ENCODE results near the gene TTC34. TPM values are rescaled to one million over a fixed set of nuclear protein-coding genes. Genes with fewer than 3 reads are reported as not detected.

Gene TTC34
- total and polyA plus RNA-seq, 2 of the 13 experiments (the other 11 are each of a cell fraction or from before 2014, with no cell fraction given) = 0.07 to 0.11 TPM

DNA sequence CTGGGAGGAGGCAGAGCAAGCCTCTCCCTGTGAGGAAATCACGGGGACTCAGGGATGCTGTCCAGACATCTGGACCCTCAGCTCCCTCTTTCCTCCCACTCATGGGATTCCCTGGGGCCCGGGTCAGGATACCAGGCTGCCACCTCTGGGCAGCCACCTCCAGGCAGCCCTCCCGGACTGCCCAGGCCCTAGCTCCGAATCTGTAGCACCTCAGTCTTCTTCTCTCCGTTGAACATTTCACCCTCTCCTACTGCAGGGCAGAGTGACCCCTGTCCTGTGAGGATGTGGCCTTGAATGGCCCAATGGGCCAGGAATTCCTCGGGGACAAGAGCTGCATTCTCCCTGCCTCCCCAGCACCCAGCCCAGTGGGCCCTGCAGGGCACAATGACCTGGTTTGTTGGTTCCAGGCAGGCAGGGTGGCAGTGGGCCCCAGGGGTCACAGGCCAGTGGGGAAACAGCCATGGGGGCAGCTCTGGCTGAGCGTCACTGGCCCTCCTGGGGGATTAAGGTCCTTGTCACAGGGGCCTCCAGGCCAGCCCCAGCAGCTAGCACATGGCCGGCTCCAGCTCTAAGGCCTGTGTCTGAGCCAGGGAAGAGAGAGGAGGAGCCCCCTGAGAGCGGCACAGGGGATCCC lies 9.5 kb upstream of the TTC34 start (continued):
- TF ChIP-seq, protein P1, sequence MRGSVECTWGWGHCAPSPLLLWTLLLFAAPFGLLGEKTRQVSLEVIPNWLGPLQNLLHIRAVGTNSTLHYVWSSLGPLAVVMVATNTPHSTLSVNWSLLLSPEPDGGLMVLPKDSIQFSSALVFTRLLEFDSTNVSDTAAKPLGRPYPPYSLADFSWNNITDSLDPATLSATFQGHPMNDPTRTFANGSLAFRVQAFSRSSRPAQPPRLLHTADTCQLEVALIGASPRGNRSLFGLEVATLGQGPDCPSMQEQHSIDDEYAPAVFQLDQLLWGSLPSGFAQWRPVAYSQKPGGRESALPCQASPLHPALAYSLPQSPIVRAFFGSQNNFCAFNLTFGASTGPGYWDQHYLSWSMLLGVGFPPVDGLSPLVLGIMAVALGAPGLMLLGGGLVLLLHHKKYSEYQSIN (CRISPR knock-in tag; IDR thresholded peaks at IDR 0.05; ENCODE audit: borderline replicate concordance) = no peak
- no peak for TF ChIP-seq FOXP1 (IDR thresholded peaks at IDR 0.05)
- no peak for TF ChIP-seq FOXP1 (CRISPR knock-in tag; IDR thresholded peaks at IDR 0.05)
- TF ChIP-seq MATR3 (CRISPR knock-in tag; IDR thresholded peaks at IDR 0.05) = no peak
- no peak for TF ChIP-seq ATM (IDR thresholded peaks at IDR 0.05; ENCODE audit: borderline replicate concordance)
- no peak for TF ChIP-seq ZNF343 (CRISPR knock-in tag; IDR thresholded peaks at IDR 0.05)
- no peak for TF ChIP-seq ZNF282 (IDR thresholded peaks at IDR 0.05; ENCODE audit: partially characterized antibody)
- TF ChIP-seq, protein P2, sequence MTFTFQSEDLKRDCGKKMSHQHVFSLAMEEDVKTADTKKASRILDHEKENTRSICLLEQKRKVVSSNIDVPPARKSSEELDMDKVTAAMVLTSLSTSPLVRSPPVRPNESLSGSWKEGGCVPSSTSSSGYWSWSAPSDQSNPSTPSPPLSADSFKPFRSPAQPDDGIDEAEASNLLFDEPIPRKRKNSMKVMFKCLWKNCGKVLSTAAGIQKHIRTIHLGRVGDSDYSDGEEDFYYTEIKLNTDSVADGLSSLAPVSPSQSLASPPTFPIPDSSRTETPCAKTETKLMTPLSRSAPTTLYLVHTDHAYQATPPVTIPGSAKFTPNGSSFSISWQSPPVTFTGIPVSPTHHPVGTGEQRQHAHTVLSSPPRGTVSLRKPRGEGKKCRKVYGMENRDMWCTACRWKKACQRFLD (CRISPR knock-in tag; IDR thresholded peaks at IDR 0.05; ENCODE audit: borderline replicate concordance) = no peak
- no peak for TF ChIP-seq ZNF484 (CRISPR knock-in tag; IDR thresholded peaks at IDR 0.05; ENCODE audit: borderline replicate concordance, low read depth)
- TF ChIP-seq, protein P3, sequence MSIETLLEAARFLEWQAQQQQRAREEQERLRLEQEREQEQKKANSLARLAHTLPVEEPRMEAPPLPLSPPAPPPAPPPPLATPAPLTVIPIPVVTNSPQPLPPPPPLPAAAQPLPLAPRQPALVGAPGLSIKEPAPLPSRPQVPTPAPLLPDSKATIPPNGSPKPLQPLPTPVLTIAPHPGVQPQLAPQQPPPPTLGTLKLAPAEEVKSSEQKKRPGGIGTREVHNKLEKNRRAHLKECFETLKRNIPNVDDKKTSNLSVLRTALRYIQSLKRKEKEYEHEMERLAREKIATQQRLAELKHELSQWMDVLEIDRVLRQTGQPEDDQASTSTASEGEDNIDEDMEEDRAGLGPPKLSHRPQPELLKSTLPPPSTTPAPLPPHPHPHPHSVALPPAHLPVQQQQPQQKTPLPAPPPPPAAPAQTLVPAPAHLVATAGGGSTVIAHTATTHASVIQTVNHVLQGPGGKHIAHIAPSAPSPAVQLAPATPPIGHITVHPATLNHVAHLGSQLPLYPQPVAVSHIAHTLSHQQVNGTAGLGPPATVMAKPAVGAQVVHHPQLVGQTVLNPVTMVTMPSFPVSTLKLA (IDR thresholded peaks at IDR 0.05) = no peak
- TF ChIP-seq NR2C2 (CRISPR knock-in tag; IDR thresholded peaks at IDR 0.05; ENCODE audit: borderline replicate concordance) = peak; percentile 57; the same call in 1 of the 2 replicates
- peak; percentile 48; the same call in 1 of the 2 replicates for TF ChIP-seq HNF4A (CRISPR knock-in tag; IDR thresholded peaks at IDR 0.05)
- TF ChIP-seq ZNF713 (CRISPR knock-in tag; IDR thresholded peaks at IDR 0.05) = no peak
- no peak for TF ChIP-seq CCDC6 (CRISPR knock-in tag; IDR thresholded peaks at IDR 0.05)
- TF ChIP-seq MTF1 (CRISPR knock-in tag; IDR thresholded peaks at IDR 0.05) = no peak
- TF ChIP-seq, protein P4, sequence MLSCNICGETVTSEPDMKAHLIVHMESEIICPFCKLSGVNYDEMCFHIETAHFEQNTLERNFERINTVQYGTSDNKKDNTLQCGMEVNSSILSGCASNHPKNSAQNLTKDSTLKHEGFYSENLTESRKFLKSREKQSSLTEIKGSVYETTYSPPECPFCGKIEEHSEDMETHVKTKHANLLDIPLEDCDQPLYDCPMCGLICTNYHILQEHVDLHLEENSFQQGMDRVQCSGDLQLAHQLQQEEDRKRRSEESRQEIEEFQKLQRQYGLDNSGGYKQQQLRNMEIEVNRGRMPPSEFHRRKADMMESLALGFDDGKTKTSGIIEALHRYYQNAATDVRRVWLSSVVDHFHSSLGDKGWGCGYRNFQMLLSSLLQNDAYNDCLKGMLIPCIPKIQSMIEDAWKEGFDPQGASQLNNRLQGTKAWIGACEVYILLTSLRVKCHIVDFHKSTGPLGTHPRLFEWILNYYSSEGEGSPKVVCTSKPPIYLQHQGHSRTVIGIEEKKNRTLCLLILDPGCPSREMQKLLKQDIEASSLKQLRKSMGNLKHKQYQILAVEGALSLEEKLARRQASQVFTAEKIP (CRISPR knock-in tag; IDR thresholded peaks at IDR 0.05; ENCODE audit: borderline replicate concordance) = no peak
- TF ChIP-seq, protein P5, sequence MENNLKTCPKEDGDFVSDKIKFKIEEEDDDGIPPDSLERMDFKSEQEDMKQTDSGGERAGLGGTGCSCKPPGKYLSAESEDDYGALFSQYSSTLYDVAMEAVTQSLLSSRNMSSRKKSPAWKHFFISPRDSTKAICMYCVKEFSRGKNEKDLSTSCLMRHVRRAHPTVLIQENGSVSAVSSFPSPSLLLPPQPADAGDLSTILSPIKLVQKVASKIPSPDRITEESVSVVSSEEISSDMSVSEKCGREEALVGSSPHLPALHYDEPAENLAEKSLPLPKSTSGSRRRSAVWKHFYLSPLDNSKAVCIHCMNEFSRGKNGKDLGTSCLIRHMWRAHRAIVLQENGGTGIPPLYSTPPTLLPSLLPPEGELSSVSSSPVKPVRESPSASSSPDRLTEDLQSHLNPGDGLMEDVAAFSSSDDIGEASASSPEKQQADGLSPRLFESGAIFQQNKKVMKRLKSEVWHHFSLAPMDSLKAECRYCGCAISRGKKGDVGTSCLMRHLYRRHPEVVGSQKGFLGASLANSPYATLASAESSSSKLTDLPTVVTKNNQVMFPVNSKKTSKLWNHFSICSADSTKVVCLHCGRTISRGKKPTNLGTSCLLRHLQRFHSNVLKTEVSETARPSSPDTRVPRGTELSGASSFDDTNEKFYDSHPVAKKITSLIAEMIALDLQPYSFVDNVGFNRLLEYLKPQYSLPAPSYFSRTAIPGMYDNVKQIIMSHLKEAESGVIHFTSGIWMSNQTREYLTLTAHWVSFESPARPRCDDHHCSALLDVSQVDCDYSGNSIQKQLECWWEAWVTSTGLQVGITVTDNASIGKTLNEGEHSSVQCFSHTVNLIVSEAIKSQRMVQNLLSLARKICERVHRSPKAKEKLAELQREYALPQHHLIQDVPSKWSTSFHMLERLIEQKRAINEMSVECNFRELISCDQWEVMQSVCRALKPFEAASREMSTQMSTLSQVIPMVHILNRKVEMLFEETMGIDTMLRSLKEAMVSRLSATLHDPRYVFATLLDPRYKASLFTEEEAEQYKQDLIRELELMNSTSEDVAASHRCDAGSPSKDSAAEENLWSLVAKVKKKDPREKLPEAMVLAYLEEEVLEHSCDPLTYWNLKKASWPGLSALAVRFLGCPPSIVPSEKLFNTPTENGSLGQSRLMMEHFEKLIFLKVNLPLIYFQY (CRISPR knock-in tag; IDR thresholded peaks at IDR 0.05; ENCODE audit: borderline replicate concordance) = peak; percentile 37; the same call in 1 of the 2 replicates
- TF ChIP-seq, protein P6, sequence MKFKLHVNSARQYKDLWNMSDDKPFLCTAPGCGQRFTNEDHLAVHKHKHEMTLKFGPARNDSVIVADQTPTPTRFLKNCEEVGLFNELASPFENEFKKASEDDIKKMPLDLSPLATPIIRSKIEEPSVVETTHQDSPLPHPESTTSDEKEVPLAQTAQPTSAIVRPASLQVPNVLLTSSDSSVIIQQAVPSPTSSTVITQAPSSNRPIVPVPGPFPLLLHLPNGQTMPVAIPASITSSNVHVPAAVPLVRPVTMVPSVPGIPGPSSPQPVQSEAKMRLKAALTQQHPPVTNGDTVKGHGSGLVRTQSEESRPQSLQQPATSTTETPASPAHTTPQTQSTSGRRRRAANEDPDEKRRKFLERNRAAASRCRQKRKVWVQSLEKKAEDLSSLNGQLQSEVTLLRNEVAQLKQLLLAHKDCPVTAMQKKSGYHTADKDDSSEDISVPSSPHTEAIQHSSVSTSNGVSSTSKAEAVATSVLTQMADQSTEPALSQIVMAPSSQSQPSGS (CRISPR knock-in tag; IDR thresholded peaks at IDR 0.05) = no peak
- no peak for TF ChIP-seq ZNF550 (CRISPR knock-in tag; IDR thresholded peaks at IDR 0.05; ENCODE audit: borderline replicate concordance)

All from HepG2 (cell line).